Stomach (tissue), 4 donors: ENCODE results near the gene LRMDA.

Source experiments
- POLR2A ChIP-seq, 4 donors: fragments of 450-650 bp; IDR thresholded peaks; one replicate each; pipeline ENCODE4 v1.6.1; 2016; ENCODE audit warnings: antibody characterized with exemption in 4 of 4, control low read depth in 2 of 4, mild to moderate bottlenecking in 1 of 4, moderate library complexity in 1 of 4
- POLR2AphosphoS5 ChIP-seq, 3 donors: sonication (generic); formaldehyde crosslinking; IDR thresholded peaks; one replicate each; pipeline ENCODE4 v1.6.1; 2016; ENCODE audit warnings: antibody characterized with exemption in 3 of 3
- TF ChIP-seq, protein P1 (sequence below), 7 experiments: fragments of 450-650 bp in 4 of 7; fragments of 200-600 bp in 3 of 7; sonication (generic) in 3 of 7; IDR thresholded peaks; one replicate each; pipeline ENCODE4 v1.5.1; 2016 to 2019; ENCODE audit warnings: antibody characterized with exemption in 7 of 7, control low read depth in 2 of 7, mild to moderate bottlenecking in 1 of 7

DNA sequence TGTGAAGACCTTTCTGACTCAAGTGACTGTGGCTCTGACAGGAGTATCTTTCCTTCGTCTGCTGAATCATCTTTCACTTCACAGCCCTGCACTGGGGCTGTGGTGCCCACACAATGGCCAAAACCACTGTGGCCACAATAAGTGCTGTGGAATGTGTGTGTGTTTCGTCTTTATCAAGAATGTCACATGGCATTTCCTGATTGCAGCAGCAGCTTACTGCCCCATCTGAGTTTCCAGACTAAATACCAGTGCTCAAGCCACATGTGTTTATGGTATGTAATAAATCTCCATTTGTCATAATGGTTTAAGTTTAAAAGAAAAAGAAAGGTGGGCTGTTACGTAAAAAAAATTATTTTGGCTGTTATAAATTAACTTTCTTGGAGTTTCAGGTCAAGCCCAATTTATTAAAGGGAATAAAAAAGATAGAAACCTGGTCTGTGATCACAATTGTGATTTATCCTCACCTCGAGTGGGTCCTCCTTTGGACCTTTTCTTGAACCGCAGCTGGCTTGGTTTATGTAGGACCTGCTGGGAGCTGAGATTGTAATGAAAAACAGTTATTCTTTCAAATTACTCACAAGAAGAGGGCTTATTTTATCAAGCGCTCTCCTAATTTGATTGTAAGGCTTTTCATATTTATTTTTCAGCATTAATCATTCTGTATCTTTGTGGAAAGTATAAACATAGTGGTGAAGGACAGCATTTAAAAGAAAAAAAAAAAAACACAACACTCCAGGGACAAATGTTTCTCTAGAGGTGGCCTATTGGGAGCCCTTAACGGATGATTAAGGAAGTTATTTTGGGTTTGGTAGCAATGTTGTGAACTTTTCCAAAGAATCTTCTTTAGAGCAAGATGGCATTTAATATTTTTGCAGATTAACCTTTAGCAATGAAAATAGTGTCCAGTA is 116.2 kb downstream of the LRMDA start:
- TF ChIP-seq POLR2A (IDR thresholded peaks at IDR 0.05) (no peak), POLR2AphosphoS5 (IDR thresholded peaks at IDR 0.05) (no peak)
- TF ChIP-seq, protein P1, sequence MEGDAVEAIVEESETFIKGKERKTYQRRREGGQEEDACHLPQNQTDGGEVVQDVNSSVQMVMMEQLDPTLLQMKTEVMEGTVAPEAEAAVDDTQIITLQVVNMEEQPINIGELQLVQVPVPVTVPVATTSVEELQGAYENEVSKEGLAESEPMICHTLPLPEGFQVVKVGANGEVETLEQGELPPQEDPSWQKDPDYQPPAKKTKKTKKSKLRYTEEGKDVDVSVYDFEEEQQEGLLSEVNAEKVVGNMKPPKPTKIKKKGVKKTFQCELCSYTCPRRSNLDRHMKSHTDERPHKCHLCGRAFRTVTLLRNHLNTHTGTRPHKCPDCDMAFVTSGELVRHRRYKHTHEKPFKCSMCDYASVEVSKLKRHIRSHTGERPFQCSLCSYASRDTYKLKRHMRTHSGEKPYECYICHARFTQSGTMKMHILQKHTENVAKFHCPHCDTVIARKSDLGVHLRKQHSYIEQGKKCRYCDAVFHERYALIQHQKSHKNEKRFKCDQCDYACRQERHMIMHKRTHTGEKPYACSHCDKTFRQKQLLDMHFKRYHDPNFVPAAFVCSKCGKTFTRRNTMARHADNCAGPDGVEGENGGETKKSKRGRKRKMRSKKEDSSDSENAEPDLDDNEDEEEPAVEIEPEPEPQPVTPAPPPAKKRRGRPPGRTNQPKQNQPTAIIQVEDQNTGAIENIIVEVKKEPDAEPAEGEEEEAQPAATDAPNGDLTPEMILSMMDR (IDR thresholded peaks at IDR 0.05), result no peak
